IMR-90 (cell line): Measurements from ENCODE around the gene EEPD1. TPM values are rescaled to one million over a fixed set of nuclear protein-coding genes. Genes with fewer than 3 reads are reported as not detected.

Source experiments
- ATAC-seq: fragments of 200-7000 bp; cut with Tn5 transposase; 2 replicates; pipeline ENCODE4 v1.9.1; 2020; ENCODE audit warnings: low read depth, mild to moderate bottlenecking, moderate library complexity
- BruUV-seq: library from RNA; stranded (reverse); fragments of 400-500 nt; replicated peaks from 2 replicates; lab custom pipeline; 2021; lab: Mats Ljungman, UMichigan
- CTCF ChIA-PET: fragments of 300-600 bp; formaldehyde crosslinking; extraction: SDS; loops from one replicate; lab custom pipeline; 2021; ENCODE audit warnings: antibody characterized with exemption; lab: Yijun Ruan, JAX
- POLR2A ChIA-PET: fragments of 300-600 bp; sonication (Branson Sonifier 250); formaldehyde crosslinking; loops from one replicate; lab custom pipeline; 2022; ENCODE audit warnings: antibody characterized with exemption; ENCODE audit not compliant: unreplicated experiment; lab: Charles Lee
- DNase-seq: peaks from one replicate; pipeline ENCODE4 v3.0.0; 2013
- H2AFZ ChIP-seq: replicated peaks from 2 replicates; pipeline ENCODE3; 2013; ENCODE audit warnings: low read length, mild to moderate bottlenecking; ENCODE audit not compliant: poor library complexity
- H2AK5ac ChIP-seq: 2 replicates; pipeline ENCODE4 v1.6.1; 2013; ENCODE audit warnings: low read depth, low read length, inconsistent platforms
- H2AK9ac ChIP-seq: replicated peaks from 2 replicates; pipeline ENCODE3; 2013; ENCODE audit warnings: mild to moderate bottlenecking, low read depth, low read length, moderate library complexity; ENCODE audit not compliant: poor library complexity
- H2BK120ac ChIP-seq: 2 replicates; pipeline ENCODE4 v1.6.1; 2013; ENCODE audit warnings: low read depth, low read length, inconsistent platforms
- H2BK15ac ChIP-seq: 3 replicates; pipeline ENCODE4 v1.6.1; 2013; ENCODE audit warnings: low read depth, low read length, inconsistent platforms
- H2BK20ac ChIP-seq: 2 replicates; pipeline ENCODE4 v1.6.1; 2013; ENCODE audit warnings: low read depth, mild to moderate bottlenecking, inconsistent platforms, low read length, moderate library complexity
- H2BK5ac ChIP-seq: 2 replicates; pipeline ENCODE4 v1.6.1; 2013; ENCODE audit warnings: mild to moderate bottlenecking, low read depth, low read length, inconsistent platforms; ENCODE audit not compliant: poor library complexity, severe bottlenecking
- H3K14ac ChIP-seq: replicated peaks from 2 replicates; pipeline ENCODE4 v1.6.1; 2013; ENCODE audit warnings: low read depth, low read length, inconsistent platforms
- H3K18ac ChIP-seq: 2 replicates; pipeline ENCODE4 v1.6.1; 2013; ENCODE audit warnings: low read depth, low read length, control low read depth
- H3K23ac ChIP-seq: 2 replicates; pipeline ENCODE4 v1.6.1; 2013; ENCODE audit warnings: low read depth, low read length, inconsistent platforms
- H3K27ac ChIP-seq: 2 replicates; pipeline ENCODE4 v1.5.1; 2013; ENCODE audit warnings: mild to moderate bottlenecking, control low read depth, low read length; ENCODE audit not compliant: insufficient read depth
- H3K27me3 ChIP-seq: 2 replicates; pipeline ENCODE4 v1.6.1; 2013; ENCODE audit warnings: low read length; ENCODE audit not compliant: control insufficient read depth, insufficient read depth
- H3K36me3 ChIP-seq: 2 replicates; pipeline ENCODE4 v1.6.1; 2013; ENCODE audit warnings: low read length, mixed read lengths; ENCODE audit not compliant: control insufficient read depth, insufficient read depth
- H3K4ac ChIP-seq: 2 replicates; pipeline ENCODE4 v1.6.1; 2013; ENCODE audit warnings: low read depth, low read length, inconsistent platforms
- H3K4me1 ChIP-seq: 2 replicates; pipeline ENCODE4 v1.6.1; 2013; ENCODE audit warnings: low read length, mixed read lengths; ENCODE audit not compliant: control insufficient read depth, insufficient read depth
- H3K4me2 ChIP-seq: 2 replicates; pipeline ENCODE4 v1.6.1; 2013; ENCODE audit warnings: low read depth, mild to moderate bottlenecking, control low read depth, low read length, moderate library complexity
- H3K4me3 ChIP-seq: 2 replicates; pipeline ENCODE4 v1.5.1; 2013; ENCODE audit warnings: low read depth, mild to moderate bottlenecking, control low read depth, low read length, moderate library complexity; ENCODE audit not compliant: insufficient read depth
- H3K56ac ChIP-seq: 2 replicates; pipeline ENCODE4 v1.6.1; 2013; ENCODE audit warnings: low read length, inconsistent platforms; ENCODE audit not compliant: insufficient read depth; ENCODE audit errors: extremely low read depth
- H3K79me1 ChIP-seq, 2 experiments: 2 replicates each; pipeline ENCODE4 v1.6.1; 2013; ENCODE audit warnings: low read length in 2 of 2, inconsistent platforms in 1 of 2, low read depth in 1 of 2
- H3K9ac ChIP-seq: 2 replicates; pipeline ENCODE4 v1.6.1; 2013; ENCODE audit warnings: low read depth, low read length, control low read depth
- H3K9me1 ChIP-seq: 2 replicates; pipeline ENCODE4 v1.6.1; 2013; ENCODE audit warnings: low read length, inconsistent platforms; ENCODE audit not compliant: insufficient read depth
- H3K9me3 ChIP-seq: 2 replicates; pipeline ENCODE4 v1.6.1; 2013; ENCODE audit warnings: low read length; ENCODE audit not compliant: control insufficient read depth, insufficient read depth
- H4K20me1 ChIP-seq: 2 replicates; pipeline ENCODE4 v1.6.1; 2013; ENCODE audit warnings: low read length, inconsistent platforms; ENCODE audit not compliant: insufficient read depth
- H4K5ac ChIP-seq: 2 replicates; pipeline ENCODE4 v1.6.1; 2013; ENCODE audit warnings: mild to moderate bottlenecking, low read depth, low read length, control low read depth
- H4K8ac ChIP-seq, 2 experiments: 2 replicates each; pipeline ENCODE4 v1.6.1; 2013; ENCODE audit warnings: low read depth in 2 of 2, low read length in 2 of 2, control low read depth in 1 of 2, inconsistent platforms in 1 of 2
- H4K91ac ChIP-seq: 2 replicates; pipeline ENCODE4 v1.6.1; 2013; ENCODE audit warnings: low read depth, low read length, inconsistent platforms; ENCODE audit not compliant: insufficient read depth
- FOS ChIP-seq: fragments of 150-350 bp; IDR thresholded peaks from 2 replicates; pipeline ENCODE4 v1.6.1; 2016; ENCODE audit warnings: low read depth, low read length
- MAFK ChIP-seq: IDR thresholded peaks from 2 replicates; pipeline ENCODE4 v1.6.1; 2012; ENCODE audit warnings: low read depth, low read length, improper control_type of control experiment
- NFE2L2 ChIP-seq: fragments of 150-350 bp; IDR thresholded peaks from 2 replicates; pipeline ENCODE4 v1.6.1; 2016; ENCODE audit warnings: low read depth, mild to moderate bottlenecking, low read length
- POLR2A ChIP-seq: IDR thresholded peaks from 2 replicates; pipeline ENCODE4 v1.6.1; 2012; ENCODE audit warnings: mild to moderate bottlenecking, low read depth, low read length
- SMC3 ChIP-seq: fragments of 150-350 bp; IDR thresholded peaks from 2 replicates; pipeline ENCODE4 v1.6.1; 2016; ENCODE audit warnings: low read depth, mild to moderate bottlenecking, antibody characterized with exemption, low read length, moderate library complexity
- WGBS, 2 experiments: methylation state at CpG; one replicate each; pipeline versions ENCODE4 v1.1.5 to v1.1.7; 2013; ENCODE audit warnings: missing lambda C conversion rate in 2 of 2; ENCODE audit not compliant: insufficient read length in 1 of 2; ENCODE audit errors: extremely low coverage in 2 of 2; 5-methylcytosine and 5-hydroxymethylcytosine counted together
- dilution Hi-C: fragments of 300-500 bp; cut with HindIII; formaldehyde crosslinking; loops from one replicate; pipeline ENCODE4 v1.14.3; 2018; ENCODE audit warnings: low sequenced_read_pairs; ENCODE audit not compliant: unreplicated experiment
- in situ Hi-C: fragments of 300-500 bp; cut with MboI; formaldehyde crosslinking; loops from 3 replicates; pipeline ENCODE4 v1.14.3; 2019; ENCODE audit warnings: low sequenced_read_pairs, inconsistent platforms, mixed read lengths
- intact Hi-C: fragments of 100-400 bp; cut with micrococcal nuclease; formaldehyde crosslinking; loops from 2 replicates; pipeline ENCODE4 v1.10.0; 2022
- polyA plus RNA-seq, 3 experiments: library from polyadenylated mRNA; depleted of rRNA; stranded (reverse); fragments of >200 nt; gene quantifications; 2 replicates each; pipeline ENCODE4 v1.2.3, GENCODE V29; 2012; ENCODE audit warnings: low replicate concordance in 1 of 3
- total RNA-seq: library from RNA; depleted of rRNA; stranded (reverse); fragments of >200 nt; gene quantifications from 2 replicates; pipeline ENCODE4 v1.2.3, GENCODE V29; 2012
- TF ChIP-seq, protein P1 (sequence below): conservative IDR thresholded peaks from 2 replicates; pipeline ENCODE4 v1.5.1; 2012; ENCODE audit warnings: mild to moderate bottlenecking, low read depth, low read length, improper control_type of control experiment
- TF ChIP-seq, protein P2 (sequence below): fragments of 150-350 bp; IDR thresholded peaks from 2 replicates; pipeline ENCODE4 v1.6.1; 2017; ENCODE audit warnings: mild to moderate bottlenecking, antibody characterized with exemption, low read length, low read depth

Gene EEPD1
- total and polyA plus RNA-seq, 2 of the 4 experiments (the other 2 are of a cell fraction), result 7.3 to 15.2 TPM

DNA sequence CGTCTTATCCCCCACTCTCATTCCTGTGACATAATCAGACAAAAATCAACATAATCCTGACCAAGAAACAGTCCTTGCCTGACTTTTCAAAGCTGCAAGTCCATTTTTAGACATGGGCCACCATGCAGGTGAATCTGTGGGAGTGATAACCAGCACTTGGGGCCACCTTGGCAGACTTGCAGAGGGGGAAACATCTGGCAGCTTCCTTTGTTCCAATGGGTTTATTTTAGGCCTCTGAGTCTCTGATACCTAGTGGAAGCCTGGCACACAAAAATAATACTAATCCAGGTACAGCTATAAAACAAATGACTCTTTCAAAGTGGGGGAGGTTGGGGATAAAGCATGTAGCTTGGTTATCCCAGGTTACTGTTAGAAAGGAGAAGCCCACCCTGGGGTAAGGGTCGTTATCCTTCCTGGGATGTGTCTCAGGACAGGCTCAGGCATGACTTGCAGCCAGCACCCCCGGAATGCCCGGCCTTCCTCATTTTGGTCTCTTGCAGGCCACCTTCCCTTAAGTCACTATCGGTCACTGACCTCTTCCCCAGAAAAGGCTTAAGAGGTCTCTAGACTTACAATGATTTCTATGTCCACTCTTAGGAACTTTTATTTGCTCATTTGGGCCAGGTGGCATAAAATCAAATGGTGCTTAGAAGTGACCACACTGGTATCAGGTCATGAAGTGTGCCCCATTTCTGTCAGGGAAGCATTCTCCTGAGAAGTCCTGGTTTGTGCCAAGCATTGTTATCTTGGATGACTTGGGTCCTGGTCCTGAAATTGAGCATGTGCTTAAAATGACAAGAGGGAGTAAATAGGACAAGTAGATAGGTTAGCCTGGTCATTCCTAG, 37.6 kb downstream of the EEPD1 start:
- H3K14ac ChIP-seq, result peak overlapping the region; percentile 94

More for the DNA sequence above, 37.6 kb downstream of the EEPD1 start:
- peak overlapping the region; percentile 94 for H2BK20ac ChIP-seq
- H3K23ac ChIP-seq, result peak overlapping the region; percentile 93
- peak overlapping the region; percentile 91 for H3K4ac ChIP-seq
- peaks cover 35% of the 10 kb centered on the region for H3K9me1 ChIP-seq
- no CpG with 5 or more reads among the region's 5 CpGs for WGBS, 2 experiments
- peak; percentile 25 for DNase-seq
- in situ Hi-C loops, result no loop called here
- H3K36me3 ChIP-seq, result no peaks in the 10 kb centered on the region
- peak overlapping the region; percentile 68 for H3K18ac ChIP-seq
- no peak for ATAC-seq
- peaks cover 35 to 55% of the 10 kb centered on the region in 2 experiments for H3K79me1 ChIP-seq
- H4K8ac ChIP-seq, result peak overlapping the region; percentile 8 to 79; a peak in 3 of 4 replicates
- H3K4me1 ChIP-seq, result peaks cover 38% of the 10 kb centered on the region
- H3K56ac ChIP-seq, result peak overlapping the region; percentile 25; the same call in 1 of the 2 replicates
- ChIA-PET CTCF (interaction anchor here (0.8 kb wide), 1 partner anchor 101 kb away, joined by 3 read pairs; no protein-coding TSS in a partner anchor), POLR2A (no interaction called here)
- H4K20me1 ChIP-seq, result no peaks in the 10 kb centered on the region
- peak overlapping the region; percentile 98 for H2BK120ac ChIP-seq
- BruUV-seq, result no TSS peak
- no peak for TF ChIP-seq POLR2A
- TF ChIP-seq, protein P1, sequence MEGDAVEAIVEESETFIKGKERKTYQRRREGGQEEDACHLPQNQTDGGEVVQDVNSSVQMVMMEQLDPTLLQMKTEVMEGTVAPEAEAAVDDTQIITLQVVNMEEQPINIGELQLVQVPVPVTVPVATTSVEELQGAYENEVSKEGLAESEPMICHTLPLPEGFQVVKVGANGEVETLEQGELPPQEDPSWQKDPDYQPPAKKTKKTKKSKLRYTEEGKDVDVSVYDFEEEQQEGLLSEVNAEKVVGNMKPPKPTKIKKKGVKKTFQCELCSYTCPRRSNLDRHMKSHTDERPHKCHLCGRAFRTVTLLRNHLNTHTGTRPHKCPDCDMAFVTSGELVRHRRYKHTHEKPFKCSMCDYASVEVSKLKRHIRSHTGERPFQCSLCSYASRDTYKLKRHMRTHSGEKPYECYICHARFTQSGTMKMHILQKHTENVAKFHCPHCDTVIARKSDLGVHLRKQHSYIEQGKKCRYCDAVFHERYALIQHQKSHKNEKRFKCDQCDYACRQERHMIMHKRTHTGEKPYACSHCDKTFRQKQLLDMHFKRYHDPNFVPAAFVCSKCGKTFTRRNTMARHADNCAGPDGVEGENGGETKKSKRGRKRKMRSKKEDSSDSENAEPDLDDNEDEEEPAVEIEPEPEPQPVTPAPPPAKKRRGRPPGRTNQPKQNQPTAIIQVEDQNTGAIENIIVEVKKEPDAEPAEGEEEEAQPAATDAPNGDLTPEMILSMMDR, result no peak
- TF ChIP-seq, protein P2, sequence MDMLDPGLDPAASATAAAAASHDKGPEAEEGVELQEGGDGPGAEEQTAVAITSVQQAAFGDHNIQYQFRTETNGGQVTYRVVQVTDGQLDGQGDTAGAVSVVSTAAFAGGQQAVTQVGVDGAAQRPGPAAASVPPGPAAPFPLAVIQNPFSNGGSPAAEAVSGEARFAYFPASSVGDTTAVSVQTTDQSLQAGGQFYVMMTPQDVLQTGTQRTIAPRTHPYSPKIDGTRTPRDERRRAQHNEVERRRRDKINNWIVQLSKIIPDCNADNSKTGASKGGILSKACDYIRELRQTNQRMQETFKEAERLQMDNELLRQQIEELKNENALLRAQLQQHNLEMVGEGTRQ, result no peak
- TF ChIP-seq SMC3, result no peak
- TF ChIP-seq NFE2L2, result no peak
- no peak for TF ChIP-seq FOS
- no peak for TF ChIP-seq MAFK
- no peak overlapping the region for H3K4me2 ChIP-seq
- intact Hi-C loops, result loop anchor here (5.0 kb wide), 1 partner anchor 33 kb away; no protein-coding TSS in a partner anchor
- no peak overlapping the region for H3K4me3 ChIP-seq
- H3K9me3 ChIP-seq, result no peaks in the 10 kb centered on the region
- peak overlapping the region; percentile 83; the same call in 1 of the 2 replicates for H3K27ac ChIP-seq
- H4K91ac ChIP-seq, result peak overlapping the region; percentile 94
- dilution Hi-C loops, result no loop called here
- no peak overlapping the region for H3K9ac ChIP-seq
- peak overlapping the region; percentile 54 for H4K5ac ChIP-seq
- H2AFZ ChIP-seq, result no peak overlapping the region
- H2BK15ac ChIP-seq, result peak overlapping the region; percentile 73; the same call in 2 of the 3 replicates
- peak overlapping the region; percentile 71 for H2BK5ac ChIP-seq
- H2AK9ac ChIP-seq, result no peak overlapping the region
- H2AK5ac ChIP-seq, result peak overlapping the region; percentile 76
- no peaks in the 10 kb centered on the region for H3K27me3 ChIP-seq
